Erythroblast (primary cell): ENCODE data around the gene SUSD3.

Experiments used
- GATA1 ChIP-seq: IDR thresholded peaks from 2 replicates; pipeline ENCODE4 v1.6.1; 2011; ENCODE audit warnings: low read depth, mild to moderate bottlenecking, control low read depth, low read length, moderate library complexity
- POLR2A ChIP-seq: IDR thresholded peaks from 2 replicates; pipeline ENCODE4 v1.6.1; 2011; ENCODE audit warnings: mild to moderate bottlenecking, low read length

GRCh38 chr9:93026640-93027039 lies 31.9 kb upstream of the SUSD3 start:
- no peak for TF ChIP-seq POLR2A
- TF ChIP-seq GATA1: no peak
